Mesothelial cell of epicardium (in vitro differentiated cells): ENCODE results near the gene SFXN1. TPM values are rescaled to one million over a fixed set of nuclear protein-coding genes. Genes with fewer than 3 reads are reported as not detected.

Source experiments
- DNase-seq, 2 experiments: peaks; one replicate each; pipeline ENCODE4 v3.0.0; 2021; ENCODE audit warnings: low spot score in 2 of 2; ENCODE audit not compliant: unreplicated experiment in 2 of 2
- H3K27ac Mint-ChIP-seq: 2 replicates; pipeline ENCODE4 v1.8.0; 2021; ENCODE audit warnings: mixed read lengths
- H3K27me3 Mint-ChIP-seq: 2 replicates; pipeline ENCODE4 v1.8.0; 2021; ENCODE audit warnings: low read depth, mixed read lengths
- H3K36me3 Mint-ChIP-seq: 2 replicates; pipeline ENCODE4 v1.8.0; 2021; ENCODE audit warnings: mixed read lengths
- H3K4me1 Mint-ChIP-seq: 2 replicates; pipeline ENCODE4 v1.8.0; 2021; ENCODE audit warnings: mixed read lengths
- H3K4me3 Mint-ChIP-seq: 2 replicates; pipeline ENCODE4 v1.8.0; 2021; ENCODE audit warnings: mild to moderate bottlenecking, moderate library complexity, mixed read lengths
- H3K9me3 Mint-ChIP-seq: 2 replicates; pipeline ENCODE4 v1.8.0; 2021; ENCODE audit warnings: mixed read lengths
- CTCF ChIP-seq: fragments of 200-600 bp; sonication (generic); IDR thresholded peaks from one replicate; pipeline ENCODE4 v1.5.0; 2021; ENCODE audit warnings: antibody characterized with exemption; ENCODE audit not compliant: unreplicated experiment
- total RNA-seq: library from RNA; stranded (reverse); gene quantifications from 3 replicates; pipeline ENCODE4 v1.2.1, GENCODE V29; 2021

Gene SFXN1
- total RNA-seq, 1 donor from 2014 or later, result 94.3 TPM

- Mint-ChIP-seq H3K27me3 (no peaks in the 10 kb centered on the region), H3K36me3 (no peaks in the 10 kb centered on the region), H3K4me1 (peaks cover 17% of the 10 kb centered on the region), H3K27ac (no peak overlapping the region), H3K4me3 (no peak overlapping the region), H3K9me3 (no peaks in the 10 kb centered on the region)
- TF ChIP-seq CTCF, result no peak
- no peak for DNase-seq
These were observed 3.1 kb upstream of the SFXN1 start for GRCh38 chr5:175475248-175475647.

GRCh38 chr5:175477440-175477839 is 920 bp upstream of the SFXN1 start:
- Mint-ChIP-seq H3K27ac (no peak overlapping the region), H3K9me3 (no peaks in the 10 kb centered on the region), H3K36me3 (peaks cover 11% of the 10 kb centered on the region), H3K27me3 (no peaks in the 10 kb centered on the region), H3K4me3 (peak overlapping the region; percentile 71), H3K4me1 (peaks cover 24% of the 10 kb centered on the region)
- TF ChIP-seq CTCF, result no peak
- no peak for DNase-seq

GRCh38 chr5:175478008-175478383 is 364 bp upstream of the SFXN1 start:
- Mint-ChIP-seq H3K27ac (no peak overlapping the region), H3K36me3 (peaks cover 11% of the 10 kb centered on the region), H3K9me3 (no peaks in the 10 kb centered on the region), H3K4me1 (peaks cover 26% of the 10 kb centered on the region), H3K4me3 (peak overlapping the region; percentile 71), H3K27me3 (no peaks in the 10 kb centered on the region)
- TF ChIP-seq CTCF, result no peak
- DNase-seq, result no peak

GRCh38 chr5:175479125-175479881 is 943 bp downstream of the SFXN1 start:
- H3K4me3 Mint-ChIP-seq, result peak overlapping the region; percentile 89
- no peak for DNase-seq
- peaks cover 37% of the 10 kb centered on the region for H3K4me1 Mint-ChIP-seq
- no peaks in the 10 kb centered on the region for H3K27me3 Mint-ChIP-seq
- no peak for TF ChIP-seq CTCF
- H3K36me3 Mint-ChIP-seq, result peaks cover 17% of the 10 kb centered on the region
- peak overlapping the region; percentile 85 for H3K27ac Mint-ChIP-seq
- no peaks in the 10 kb centered on the region for H3K9me3 Mint-ChIP-seq

- Mint-ChIP-seq H3K4me1 (peaks cover 38% of the 10 kb centered on the region), H3K4me3 (no peak overlapping the region), H3K27me3 (no peaks in the 10 kb centered on the region), H3K36me3 (peaks cover 39% of the 10 kb centered on the region), H3K27ac (no peak overlapping the region), H3K9me3 (no peaks in the 10 kb centered on the region)
- no peak for TF ChIP-seq CTCF
- DNase-seq, result no peak
These were observed 5.0 kb downstream of the SFXN1 start for GRCh38 chr5:175483337-175483736.
